Measurements from ENCODE around the gene MISP3.

MISP3 gene

GRCh38 chr19:14054721-14055120 lies 17.9 kb upstream of the MISP3 start:
- no peak overlapping the region for H3K4me3 ChIP-seq (ENCODE audit: low read depth, low read length)
- no peak for TF ChIP-seq CTCF (IDR thresholded peaks at IDR 0.05; ENCODE audit: low read depth, low read length)

- H3K4me3 ChIP-seq (ENCODE audit: low read depth, low read length) = no peak overlapping the region
- TF ChIP-seq CTCF (IDR thresholded peaks at IDR 0.05; ENCODE audit: low read depth, low read length) = no peak
These were observed 17.2 kb upstream of the MISP3 start for GRCh38 chr19:14055396-14055795.

GRCh38 chr19:14056069-14056666 lies 16.4 kb upstream of the MISP3 start:
- no peak overlapping the region for H3K4me3 ChIP-seq (ENCODE audit: low read depth, low read length)

GRCh38 chr19:14056741-14057356 lies 15.7 kb upstream of the MISP3 start:
- TF ChIP-seq CTCF (IDR thresholded peaks at IDR 0.05; ENCODE audit: low read depth, low read length) = no peak
- no peak overlapping the region for H3K4me3 ChIP-seq (ENCODE audit: low read depth, low read length)

More at GRCh38 chr19:14056069-14056666, 16.4 kb upstream of the MISP3 start:
- no peak for TF ChIP-seq CTCF (IDR thresholded peaks at IDR 0.05; ENCODE audit: low read depth, low read length)

- TF ChIP-seq CTCF (IDR thresholded peaks at IDR 0.05; ENCODE audit: low read depth, low read length) = no peak
- peak overlapping the region; percentile 27; the same call in 1 of the 2 replicates for H3K4me3 ChIP-seq (ENCODE audit: low read depth, low read length)
These were observed 14.1 kb upstream of the MISP3 start for GRCh38 chr19:14058182-14059092.

GRCh38 chr19:14059093-14059480 lies 13.5 kb upstream of the MISP3 start:
- peak; percentile 75 for TF ChIP-seq CTCF (IDR thresholded peaks at IDR 0.05; ENCODE audit: low read depth, low read length)
- no peak overlapping the region for H3K4me3 ChIP-seq (ENCODE audit: low read depth, low read length)
